Glomerular endothelial cell (primary cell): ENCODE measurements around the gene USPL1. TPM values are rescaled to one million over a fixed set of nuclear protein-coding genes. Genes with fewer than 3 reads are reported as not detected.

Experiments used
- DNase-seq: peaks from one replicate; pipeline ENCODE4 v3.0.0-alpha.2; 2011; ENCODE audit warnings: low read depth, low spot score; ENCODE audit errors: extremely low read depth
- total RNA-seq: library from RNA; depleted of rRNA; stranded (reverse); fragments of >200 nt; gene quantifications from 2 replicates; pipeline ENCODE4 v1.2.3, GENCODE V29; 2015

The USPL1 gene
- total RNA-seq, 1 donor from 2014 or later: 22.8 TPM

DNA sequence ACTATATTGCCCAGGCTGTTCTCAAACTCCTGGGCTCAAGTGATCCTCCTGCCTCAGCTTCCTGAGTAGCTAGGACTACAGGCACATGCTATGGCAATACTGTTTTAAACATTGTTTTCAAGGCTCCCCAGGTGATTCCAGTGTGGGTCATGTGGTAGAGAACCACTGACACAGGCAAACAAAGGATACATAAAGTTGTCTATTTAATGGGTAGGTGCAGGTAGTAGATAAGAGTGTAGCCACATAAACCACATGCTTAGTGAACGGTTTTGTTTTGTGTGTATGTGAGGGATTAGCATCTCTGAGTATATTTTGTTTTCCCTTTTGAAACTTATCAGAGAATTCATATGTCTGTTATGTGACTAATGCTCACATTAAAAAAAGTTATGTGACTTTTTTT is 36.7 kb downstream of the USPL1 start:
- no peak for DNase-seq

DNA sequence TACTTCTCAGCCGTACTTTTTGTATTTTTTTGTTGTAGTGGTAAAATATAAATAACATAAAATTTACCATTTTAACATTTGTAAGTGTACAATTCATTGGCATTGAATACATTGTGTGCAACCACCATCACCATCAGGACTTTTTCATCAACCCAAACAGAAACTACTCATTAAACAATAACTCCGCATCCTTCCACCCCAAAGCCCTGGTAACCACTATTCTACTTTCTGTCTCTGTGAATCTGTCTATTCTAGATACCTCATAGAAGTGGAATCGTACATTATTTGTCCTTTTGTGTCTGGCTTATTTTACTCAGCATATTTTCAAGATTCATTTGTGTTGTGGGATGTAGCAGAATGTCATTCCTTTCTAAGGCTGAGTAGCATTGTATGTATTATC is 38.5 kb downstream of the USPL1 start:
- DNase-seq: no peak

DNA sequence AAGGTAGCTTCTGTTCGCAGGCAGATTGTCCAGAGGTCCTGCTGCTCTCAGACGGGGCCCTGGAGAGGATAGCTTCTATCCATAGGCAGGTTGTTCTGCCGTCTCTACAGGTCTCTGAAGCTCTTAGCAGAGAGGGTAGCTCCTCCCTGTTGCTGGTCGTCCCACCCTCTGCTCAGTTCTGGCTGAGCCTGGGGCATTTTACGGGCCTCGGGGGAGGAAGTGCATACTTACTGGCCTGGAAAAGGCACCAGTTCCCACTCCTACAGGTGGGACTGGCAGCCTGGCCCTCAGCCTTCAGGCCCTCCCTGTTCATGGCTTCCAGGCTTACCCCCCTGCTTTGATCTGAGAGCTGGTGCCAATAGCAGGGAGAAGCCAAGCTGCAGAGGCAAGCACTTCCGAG is 42.3 kb downstream of the USPL1 start:
- no peak for DNase-seq

DNA sequence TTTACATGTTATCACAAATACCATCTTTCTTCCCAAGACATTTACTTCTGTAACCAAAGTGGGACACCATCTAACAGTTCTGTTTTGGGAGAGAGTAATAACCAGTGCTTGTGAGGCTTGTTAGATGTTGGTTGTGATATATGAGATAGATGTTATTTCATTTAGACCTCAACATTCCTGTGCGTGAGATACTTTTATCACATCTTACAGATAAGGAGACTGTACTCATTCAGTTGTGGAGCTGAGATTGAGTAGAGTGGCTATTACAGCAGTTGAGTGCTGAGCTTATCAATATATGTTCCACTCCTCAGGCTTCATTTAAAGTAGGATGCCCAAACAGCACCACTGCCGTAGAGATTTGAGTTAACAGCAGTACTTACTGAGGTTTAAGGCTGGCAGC is 43.1 kb downstream of the USPL1 start:
- DNase-seq: no peak

DNA sequence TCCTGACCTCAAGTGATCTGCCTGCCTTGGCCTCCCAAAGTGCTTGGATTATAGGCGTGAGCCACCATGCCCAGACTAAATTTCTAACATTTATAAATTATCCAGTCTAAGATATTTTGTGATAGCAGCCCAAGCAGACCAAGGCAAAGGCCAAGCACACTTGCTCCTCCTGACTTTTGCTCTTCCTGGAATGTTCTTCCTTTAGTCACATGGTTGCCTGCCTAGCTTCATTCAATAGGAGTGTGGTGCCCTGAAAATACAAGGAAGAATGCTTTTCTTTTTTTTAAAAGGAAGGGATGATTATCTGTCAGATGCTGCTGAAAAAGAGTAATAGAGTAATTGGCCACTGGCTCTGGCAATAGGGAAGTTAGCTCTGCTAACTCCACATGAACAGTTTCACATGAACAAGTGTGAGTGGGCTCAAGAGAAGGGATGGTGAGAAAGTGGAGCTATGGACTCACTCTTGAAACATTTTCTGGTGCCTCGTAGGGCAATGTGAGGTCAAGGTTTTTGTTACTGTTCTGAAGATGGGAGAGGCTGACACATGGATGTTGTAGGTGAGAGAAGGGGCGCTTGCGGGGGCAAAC is 47.1 kb downstream of the USPL1 start:
- no peak for DNase-seq

GRCh38 chr13:30665638-30666037 is 47.9 kb downstream of the USPL1 start:
- DNase-seq: no peak

GRCh38 chr13:30666113-30666512 is 48.4 kb downstream of the USPL1 start:
- no peak for DNase-seq

DNA sequence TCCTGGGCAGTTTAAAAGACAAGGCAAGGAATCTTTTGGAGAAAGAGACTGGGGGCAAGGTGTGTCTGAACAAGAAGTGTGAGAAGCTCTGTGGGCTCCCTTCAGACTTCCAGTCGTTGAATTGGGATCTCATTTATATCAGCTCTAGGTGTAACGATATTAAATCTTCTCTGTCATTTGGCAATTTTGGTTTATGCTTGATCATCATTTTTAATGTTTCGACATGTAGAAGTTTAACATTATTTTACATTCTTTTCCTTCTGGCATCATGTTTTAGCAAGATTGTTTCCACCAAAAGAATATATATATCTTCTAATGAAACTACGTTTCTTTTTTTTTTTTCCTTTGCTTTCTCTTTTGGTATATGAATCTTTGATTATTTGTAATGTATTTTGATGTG is 49.3 kb downstream of the USPL1 start:
- no peak for DNase-seq

DNA sequence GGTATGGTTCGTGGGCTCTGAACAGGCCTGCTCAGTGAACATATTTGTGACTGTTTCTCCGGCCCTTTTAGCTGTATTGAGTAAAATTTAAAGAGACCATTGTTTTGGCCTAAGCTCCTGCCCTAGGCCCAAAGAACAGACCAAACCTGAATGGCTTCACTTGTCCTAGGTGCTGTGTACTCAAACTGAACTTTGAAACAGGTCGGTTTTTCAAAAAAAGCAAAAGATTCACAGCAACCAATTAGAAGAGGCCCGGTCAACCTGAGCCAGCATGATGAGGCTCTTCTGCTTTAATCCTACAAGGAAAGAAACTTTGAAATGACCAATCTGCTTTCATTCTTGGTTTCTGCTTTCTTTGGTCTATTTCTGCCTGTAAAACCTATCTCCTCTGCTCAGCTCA is 50.6 kb downstream of the USPL1 start:
- no peak for DNase-seq

- no peak for DNase-seq
Measured at GRCh38 chr13:30671271-30671815, 53.6 kb downstream of the USPL1 start.

DNA sequence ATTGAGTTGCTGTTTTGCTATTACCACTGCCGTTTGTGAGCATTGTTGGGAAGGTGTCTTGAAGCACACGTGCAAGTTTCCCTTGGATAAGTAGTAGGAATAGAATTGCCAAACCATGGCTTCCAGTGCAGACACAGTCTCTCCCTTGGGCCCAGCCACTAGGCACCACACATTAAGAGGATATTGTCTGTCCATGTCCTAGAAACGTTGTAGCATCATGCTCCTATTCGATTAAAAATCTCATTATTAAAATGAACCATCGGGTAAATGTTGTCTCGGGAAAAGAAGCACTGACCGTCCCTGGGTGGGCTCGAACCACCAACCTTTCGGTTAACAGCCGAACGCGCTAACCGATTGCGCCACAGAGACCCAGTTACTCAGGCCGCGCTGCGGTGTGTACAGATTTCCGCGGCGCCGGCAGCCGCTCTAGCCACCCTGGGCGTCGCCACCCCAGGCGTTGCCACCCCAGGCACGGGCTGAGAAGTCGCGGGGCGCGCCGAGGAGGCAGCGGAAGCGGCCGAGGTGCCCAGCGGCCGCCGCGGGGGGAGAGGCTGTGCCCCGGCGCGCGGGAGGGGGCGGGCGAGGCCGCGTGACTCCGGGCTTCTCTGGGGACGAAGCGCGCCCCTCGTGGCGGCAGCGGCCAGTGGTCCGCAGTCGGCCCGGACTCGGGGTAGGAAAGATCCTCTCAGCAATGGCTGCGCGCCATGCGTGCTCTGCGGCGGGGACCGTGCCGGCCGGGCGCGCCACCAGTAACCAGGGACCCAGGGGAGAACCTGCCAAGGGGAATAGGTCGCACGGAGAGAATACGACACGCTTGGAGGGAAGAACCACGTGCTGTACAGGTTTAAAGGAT is 56.2 kb downstream of the USPL1 start:
- DNase-seq: no peak

DNA sequence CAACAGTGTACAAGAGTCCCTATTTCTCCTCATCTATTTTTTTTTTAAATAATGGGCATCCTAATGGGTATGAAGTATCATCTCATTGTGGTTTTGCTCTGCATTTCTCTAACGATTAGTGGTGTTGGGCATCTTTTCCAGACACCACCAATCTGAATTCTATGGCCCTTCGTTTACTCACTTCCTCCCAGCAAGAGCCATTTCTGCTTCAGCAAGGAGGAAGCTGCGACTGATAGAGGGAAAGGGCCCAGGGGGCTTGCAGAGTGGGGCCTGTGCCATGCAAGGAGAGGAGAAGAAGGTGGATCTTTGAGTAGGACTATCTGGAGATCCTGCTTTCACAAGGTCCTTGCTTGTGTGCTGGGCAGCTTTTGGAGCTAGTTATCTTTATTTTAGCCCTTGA is 58.0 kb downstream of the USPL1 start:
- DNase-seq: no peak

DNA sequence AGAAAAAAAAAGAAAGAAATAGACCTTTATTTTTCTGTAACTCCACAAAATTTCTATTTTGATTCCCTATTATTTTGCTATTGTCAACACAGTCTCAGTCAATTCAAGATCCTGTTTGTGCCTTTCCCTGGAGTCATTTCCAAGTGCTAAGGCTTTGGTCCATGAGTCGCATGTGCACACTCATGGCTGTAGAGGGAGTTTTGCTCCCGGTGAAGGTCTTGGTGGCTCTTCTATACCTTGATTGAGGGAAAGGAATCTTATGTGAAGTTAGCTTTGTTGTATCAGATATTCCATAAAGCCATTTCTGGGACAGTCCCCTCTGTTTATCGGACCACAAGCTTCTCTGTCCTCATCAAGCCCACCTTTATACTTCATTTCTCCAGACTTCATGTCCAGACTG is 59.0 kb downstream of the USPL1 start:
- DNase-seq: no peak

DNA sequence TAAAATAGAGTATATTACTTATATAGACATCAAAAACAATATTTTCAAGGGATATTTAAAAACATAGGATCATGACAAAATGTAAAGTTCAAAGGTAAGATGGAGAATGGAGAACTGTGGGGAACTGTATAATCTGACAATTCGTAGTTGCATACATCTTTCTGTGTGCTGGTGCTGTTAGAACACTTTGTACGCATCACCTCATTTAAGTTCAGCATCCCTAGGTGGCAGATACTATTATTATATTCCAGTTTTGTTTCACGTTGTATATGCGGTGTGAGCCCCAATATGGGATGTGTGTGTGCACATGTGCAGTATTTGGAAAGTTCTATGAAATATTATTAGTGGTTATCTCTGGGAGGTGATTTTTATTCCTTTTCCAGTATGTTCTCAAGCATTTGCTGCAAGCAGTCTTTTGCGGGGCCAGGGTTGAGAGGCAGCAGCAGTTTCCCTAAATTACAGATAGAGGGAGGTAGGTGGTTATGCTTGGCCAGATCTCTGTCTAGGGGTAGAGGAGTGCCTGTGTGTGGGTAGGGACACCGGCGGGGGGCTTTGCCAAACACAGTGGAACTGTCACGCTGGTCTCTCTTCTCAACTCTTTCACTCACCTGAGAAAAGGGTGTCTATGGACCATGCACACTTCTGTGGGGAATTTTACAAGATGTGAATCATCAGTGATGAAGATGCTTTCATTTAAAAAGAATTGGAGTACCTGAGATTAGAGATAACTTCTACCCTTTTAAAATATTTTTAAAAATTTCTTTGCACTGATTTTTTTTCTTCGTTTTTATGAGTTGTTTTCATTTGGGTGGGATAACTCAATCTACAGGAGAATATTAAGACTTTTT is 62.0 kb downstream of the USPL1 start:
- DNase-seq: no peak

- no peak for DNase-seq
Measured at GRCh38 chr13:30681843-30682242, 64.1 kb downstream of the USPL1 start.

GRCh38 chr13:30685320-30685859 is 67.7 kb downstream of the USPL1 start:
- DNase-seq: no peak

DNA sequence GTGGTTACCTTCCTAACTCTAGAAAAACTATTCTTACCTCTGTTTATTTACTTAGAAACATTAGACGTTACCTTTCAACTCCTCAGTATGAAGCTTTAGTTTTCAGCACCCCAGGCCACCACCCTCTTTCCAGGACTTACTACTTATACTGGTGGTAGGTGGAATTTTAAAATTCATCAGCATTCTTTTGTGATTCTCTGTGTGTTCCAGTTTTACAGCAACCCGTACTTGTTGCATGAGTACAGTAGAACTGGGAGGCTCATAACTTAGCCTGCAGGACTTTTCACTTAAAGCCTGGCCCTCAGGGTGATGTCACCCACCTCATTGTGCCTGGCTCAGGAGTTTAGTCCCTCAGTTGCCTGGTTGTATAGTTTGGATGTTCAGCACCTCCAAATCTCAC is 68.3 kb downstream of the USPL1 start:
- DNase-seq: no peak

DNA sequence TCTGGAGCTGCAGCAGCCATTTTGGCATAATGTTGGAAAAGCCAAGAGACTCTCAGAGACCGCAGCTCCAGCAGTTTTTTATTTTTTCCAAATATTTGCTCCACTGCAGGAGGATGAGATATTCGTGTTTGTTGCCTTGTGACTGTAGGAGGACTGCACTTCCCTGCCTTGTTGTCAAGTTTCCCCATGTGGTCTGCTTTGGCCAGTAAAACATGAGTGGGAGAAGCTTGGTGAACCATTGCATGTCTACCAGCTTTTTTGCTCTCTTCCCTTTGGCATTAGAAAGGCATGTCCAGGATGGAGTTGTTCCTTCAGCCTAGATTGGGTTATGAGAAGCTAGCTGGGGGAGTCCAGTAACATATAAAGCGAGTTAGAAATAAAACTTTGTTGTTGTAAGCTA is 69.9 kb downstream of the USPL1 start:
- DNase-seq: no peak

DNA sequence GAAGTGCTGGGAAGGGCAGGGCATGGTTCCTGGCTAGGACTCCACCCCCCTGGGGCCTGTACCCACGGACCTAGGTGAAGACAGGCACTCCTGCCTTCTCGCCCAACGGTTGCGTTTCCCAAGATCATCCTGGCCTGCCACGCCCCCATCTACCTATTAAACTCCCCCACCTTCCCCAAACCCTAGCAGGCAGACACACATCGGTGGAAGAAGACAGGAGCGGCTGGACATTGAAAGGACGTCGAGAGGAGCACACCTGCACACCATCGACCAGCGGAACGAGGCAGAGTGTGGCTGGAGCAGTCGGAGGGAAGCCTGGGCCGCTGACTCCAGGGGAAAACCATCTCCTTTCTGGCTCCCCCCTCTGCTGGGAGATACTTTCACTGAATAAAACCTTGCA is 72.0 kb downstream of the USPL1 start:
- DNase-seq: no peak

- DNase-seq: no peak
Measured at GRCh38 chr13:30690282-30691188, 72.8 kb downstream of the USPL1 start.
